HS-5 (cell line): ENCODE measurements around the gene RORC.
"Not testable (repeated sequence)": the region's sequence is repeated elsewhere in the genome, so short reads cannot be mapped to it uniquely, and the experiment has no call there.

Experiments
- DNase-seq: peaks from one replicate; pipeline ENCODE4 v3.0.0-alpha.2; 2012; ENCODE audit warnings: low read depth

Gene RORC

GRCh38 chr1:151831605-151832004, at the start of gene RORC:
Gene RORC (minus strand): TSS chr1:151831802. CDS start chr1:151831764, 38 bp downstream.
- no peak for DNase-seq

- DNase-seq, result no peak
Measured at GRCh38 chr1:151875419-151876097, 44.0 kb upstream of the RORC start.

- not testable (repeated sequence) for DNase-seq
Measured at GRCh38 chr1:151872776-151873175, 41.2 kb upstream of the RORC start.

GRCh38 chr1:151871284-151872030, 39.9 kb upstream of the RORC start:
- no peak for DNase-seq

GRCh38 chr1:151868486-151868885, 36.9 kb upstream of the RORC start:
- no peak for DNase-seq

- peak; percentile 77 for DNase-seq
Measured at GRCh38 chr1:151867765-151868411, 36.3 kb upstream of the RORC start.

GRCh38 chr1:151867321-151867720, 35.7 kb upstream of the RORC start:
- DNase-seq, result no peak

- DNase-seq, result no peak
Measured at GRCh38 chr1:151864411-151864810, 32.8 kb upstream of the RORC start.

GRCh38 chr1:151862604-151863003, 31.0 kb upstream of the RORC start:
- DNase-seq, result no peak

- DNase-seq, result no peak
Measured at GRCh38 chr1:151860504-151861187, 29.0 kb upstream of the RORC start.

- no peak for DNase-seq
Measured at GRCh38 chr1:151859891-151860293, 28.3 kb upstream of the RORC start.

GRCh38 chr1:151858886-151859665, 27.5 kb upstream of the RORC start:
- no peak for DNase-seq

GRCh38 chr1:151858030-151858746, 26.6 kb upstream of the RORC start:
- DNase-seq, result no peak

- DNase-seq, result no peak
Measured at GRCh38 chr1:151855933-151856332, 24.3 kb upstream of the RORC start.

GRCh38 chr1:151855516-151855915, 23.9 kb upstream of the RORC start:
- not testable (repeated sequence) for DNase-seq

GRCh38 chr1:151854658-151855057, 23.1 kb upstream of the RORC start:
- DNase-seq, result no peak

GRCh38 chr1:151853411-151853943, 21.9 kb upstream of the RORC start, which contains the start of gene THEM5:
Gene THEM5 (minus strand): TSS chr1:151853712. CDS start chr1:151853565, 147 bp downstream.
- no peak for DNase-seq

GRCh38 chr1:151852733-151853132, 21.1 kb upstream of the RORC start:
- no peak for DNase-seq

GRCh38 chr1:151851886-151852285, 20.3 kb upstream of the RORC start:
- no peak for DNase-seq

GRCh38 chr1:151849871-151850270, 18.3 kb upstream of the RORC start:
- DNase-seq, result no peak

- no peak for DNase-seq
Measured at GRCh38 chr1:151849126-151849525, 17.5 kb upstream of the RORC start.
